Tibial nerve (tissue), 4 donors: Measurements from ENCODE around the gene PNO1.

Experiments used
- EP300 ChIP-seq, 2 donors: sonication (generic); formaldehyde crosslinking; IDR thresholded peaks; one replicate each; pipeline ENCODE4 v1.6.1; 2017; ENCODE audit warnings: antibody characterized with exemption in 2 of 2, mild to moderate bottlenecking in 1 of 2
- TF ChIP-seq, protein P1 (sequence below), 5 experiments: fragments of 200-600 bp in 3 of 5; fragments of 450-650 bp in 2 of 5; sonication (generic) in 3 of 5; IDR thresholded peaks; one replicate each; pipeline ENCODE4 v1.5.1; 2016 to 2019; ENCODE audit warnings: antibody characterized with exemption in 5 of 5, mild to moderate bottlenecking in 3 of 5, moderate library complexity in 2 of 5

DNA sequence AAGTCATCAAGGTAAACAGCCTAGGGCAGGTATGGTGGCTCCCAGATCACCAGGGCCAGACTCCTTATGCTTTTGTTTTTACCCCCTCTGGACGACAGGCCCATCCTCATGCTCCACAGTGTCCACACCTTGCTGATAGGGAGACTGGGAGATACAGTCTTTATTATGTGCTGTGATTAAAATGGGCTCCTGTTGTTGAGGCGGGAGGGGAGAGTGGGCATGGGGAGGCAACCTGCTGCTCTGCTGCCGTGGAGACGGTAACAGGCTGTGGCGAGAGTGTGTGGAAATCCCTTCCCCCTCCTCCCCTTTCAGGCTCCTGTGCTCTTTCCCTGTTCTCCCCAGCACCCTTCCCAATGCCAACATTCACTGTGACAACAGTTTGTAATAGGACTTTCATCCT is 38.2 kb upstream of the PNO1 start:
- TF ChIP-seq, protein P1, sequence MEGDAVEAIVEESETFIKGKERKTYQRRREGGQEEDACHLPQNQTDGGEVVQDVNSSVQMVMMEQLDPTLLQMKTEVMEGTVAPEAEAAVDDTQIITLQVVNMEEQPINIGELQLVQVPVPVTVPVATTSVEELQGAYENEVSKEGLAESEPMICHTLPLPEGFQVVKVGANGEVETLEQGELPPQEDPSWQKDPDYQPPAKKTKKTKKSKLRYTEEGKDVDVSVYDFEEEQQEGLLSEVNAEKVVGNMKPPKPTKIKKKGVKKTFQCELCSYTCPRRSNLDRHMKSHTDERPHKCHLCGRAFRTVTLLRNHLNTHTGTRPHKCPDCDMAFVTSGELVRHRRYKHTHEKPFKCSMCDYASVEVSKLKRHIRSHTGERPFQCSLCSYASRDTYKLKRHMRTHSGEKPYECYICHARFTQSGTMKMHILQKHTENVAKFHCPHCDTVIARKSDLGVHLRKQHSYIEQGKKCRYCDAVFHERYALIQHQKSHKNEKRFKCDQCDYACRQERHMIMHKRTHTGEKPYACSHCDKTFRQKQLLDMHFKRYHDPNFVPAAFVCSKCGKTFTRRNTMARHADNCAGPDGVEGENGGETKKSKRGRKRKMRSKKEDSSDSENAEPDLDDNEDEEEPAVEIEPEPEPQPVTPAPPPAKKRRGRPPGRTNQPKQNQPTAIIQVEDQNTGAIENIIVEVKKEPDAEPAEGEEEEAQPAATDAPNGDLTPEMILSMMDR (IDR thresholded peaks at IDR 0.05) = no peak
- no peak for TF ChIP-seq EP300 (IDR thresholded peaks at IDR 0.05)
